Suppressor macrophage (primary cell): Measurements from ENCODE around the gene DLG2.
"Not testable (repeated sequence)": the region's sequence is repeated elsewhere in the genome, so short reads cannot be mapped to it uniquely, and the experiment has no call there.

ENCODE experiments used
- DNase-seq, 4 experiments: peaks; one replicate each; pipeline ENCODE4 v3.0.0-alpha.2; 2020 to 2022

Gene DLG2

GRCh38 chr11:84889556-84889955 is 737.6 kb downstream of the DLG2 start:
- DNase-seq, result no peak

GRCh38 chr11:84887055-84887629 is 740.0 kb downstream of the DLG2 start:
- DNase-seq, result no peak

DNA sequence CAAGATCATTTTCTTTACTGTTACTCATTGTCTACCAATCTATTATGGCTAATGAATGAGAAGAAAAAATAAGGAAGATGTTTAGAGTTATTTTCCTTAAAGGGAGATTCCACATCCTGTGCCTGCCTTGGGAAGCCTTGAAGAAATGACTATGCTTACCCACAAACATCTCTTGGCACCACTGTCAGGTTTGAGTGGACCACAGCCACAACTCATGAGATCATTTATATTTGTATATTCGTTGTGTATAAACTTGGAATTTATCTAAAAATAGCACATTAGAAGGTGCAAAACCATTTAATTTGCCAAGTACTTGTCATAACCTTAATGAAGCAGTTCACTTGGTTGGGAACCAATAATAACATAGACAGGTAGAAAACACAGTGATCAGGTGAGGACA is 740.8 kb downstream of the DLG2 start:
- no peak for DNase-seq

- DNase-seq, result no peak
Measured at GRCh38 chr11:84884836-84885235, 742.3 kb downstream of the DLG2 start.

DNA sequence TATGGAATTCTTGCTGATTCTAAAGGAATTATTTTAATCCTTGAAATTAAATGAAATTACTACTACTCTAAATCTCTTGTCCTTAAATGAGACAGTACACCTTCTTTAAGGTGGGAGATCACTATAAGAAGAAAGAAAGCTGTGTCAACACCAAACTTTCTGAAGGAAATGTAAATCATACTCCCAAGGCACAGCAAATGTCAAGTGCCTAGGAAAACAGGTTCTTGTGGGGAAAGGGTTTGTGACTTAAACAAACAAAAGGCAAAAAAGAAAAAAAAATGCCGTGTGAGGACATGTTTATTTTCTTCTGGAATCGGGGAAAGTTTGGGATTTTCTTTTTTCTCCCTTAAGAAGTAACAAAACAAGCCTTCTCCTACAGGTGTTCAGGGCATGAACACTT is 745.1 kb downstream of the DLG2 start:
- DNase-seq, result no peak

DNA sequence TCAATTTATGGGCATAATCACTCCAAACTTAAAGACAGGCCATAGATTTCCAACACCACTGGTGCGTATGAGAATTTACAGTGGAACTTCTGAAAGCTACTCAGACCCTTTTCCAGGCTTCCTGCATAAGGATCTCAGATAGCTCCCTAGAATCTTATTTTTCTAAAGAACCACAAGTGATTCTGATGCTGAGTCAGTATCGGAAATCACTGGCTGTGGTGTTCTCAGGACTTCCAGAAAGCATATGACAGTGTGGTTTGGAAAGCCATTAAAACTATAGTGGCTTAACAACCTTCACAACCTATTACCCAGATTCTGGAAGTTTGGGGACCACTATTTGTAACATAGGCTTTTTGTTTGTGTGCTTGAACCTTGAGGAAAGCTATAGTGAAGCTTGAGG is 756.0 kb downstream of the DLG2 start:
- no peak for DNase-seq

- DNase-seq, result no peak
Measured at GRCh38 chr11:84870486-84870885, 756.7 kb downstream of the DLG2 start.

DNA sequence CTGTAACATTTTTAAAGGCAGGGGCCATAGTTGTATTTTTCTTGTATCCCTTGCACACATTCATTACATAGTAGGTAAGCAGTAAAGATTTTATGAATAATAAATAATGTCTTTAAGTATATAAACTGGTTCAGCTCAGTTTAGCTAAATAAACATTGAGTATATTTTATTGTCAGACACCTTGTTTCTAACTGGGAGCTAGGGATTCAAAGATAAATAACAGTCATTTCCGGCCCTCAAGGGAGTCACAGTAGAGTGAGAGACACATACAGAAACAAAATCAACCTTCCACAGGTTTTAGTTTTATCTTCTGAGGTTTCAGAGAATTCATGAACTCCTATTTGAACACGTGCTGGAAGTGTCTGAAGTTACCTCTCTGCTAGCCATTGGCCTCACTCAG is 760.2 kb downstream of the DLG2 start:
- DNase-seq, result no peak

- DNase-seq, result no peak
Measured at GRCh38 chr11:84865791-84866535, 761.2 kb downstream of the DLG2 start.

DNA sequence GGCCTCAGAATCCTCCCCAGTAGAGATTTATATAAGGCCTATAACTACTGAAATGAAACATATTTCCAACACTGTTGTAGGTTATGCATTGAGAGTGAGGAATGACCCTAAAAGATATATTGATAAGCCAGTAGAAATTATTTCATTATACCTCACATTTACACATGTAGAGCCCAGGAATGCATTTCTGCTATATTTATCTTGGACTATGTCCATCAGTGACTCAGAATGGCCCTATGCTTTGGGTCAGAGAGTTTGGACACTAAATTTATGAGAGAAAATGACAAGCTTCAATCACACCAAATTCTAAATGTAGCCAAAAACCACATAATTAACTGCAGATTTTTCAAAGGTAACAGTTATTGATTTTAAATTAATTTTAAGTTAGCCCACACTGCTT is 761.9 kb downstream of the DLG2 start:
- no peak for DNase-seq

DNA sequence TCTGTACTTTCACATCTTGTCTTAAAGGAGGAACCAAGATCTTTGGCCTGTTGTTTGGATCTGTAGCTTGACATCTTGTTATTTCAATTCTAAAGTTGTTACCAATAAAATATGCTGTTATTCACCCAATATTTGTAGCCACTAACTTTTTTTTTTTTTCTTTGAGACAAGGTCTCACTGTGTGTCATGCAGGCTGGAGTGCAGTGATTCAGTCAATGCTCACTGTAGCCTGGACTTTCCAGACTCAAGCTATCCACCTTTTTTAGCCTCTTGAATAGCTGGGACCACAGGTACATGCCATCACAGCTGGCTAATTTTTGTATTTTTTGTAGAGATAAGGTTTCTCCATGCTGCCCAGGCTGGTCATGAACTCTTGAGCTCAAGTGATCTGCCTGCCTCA is 769.4 kb downstream of the DLG2 start:
- no peak for DNase-seq

GRCh38 chr11:84855508-84856245 is 771.5 kb downstream of the DLG2 start:
- DNase-seq, result no peak

DNA sequence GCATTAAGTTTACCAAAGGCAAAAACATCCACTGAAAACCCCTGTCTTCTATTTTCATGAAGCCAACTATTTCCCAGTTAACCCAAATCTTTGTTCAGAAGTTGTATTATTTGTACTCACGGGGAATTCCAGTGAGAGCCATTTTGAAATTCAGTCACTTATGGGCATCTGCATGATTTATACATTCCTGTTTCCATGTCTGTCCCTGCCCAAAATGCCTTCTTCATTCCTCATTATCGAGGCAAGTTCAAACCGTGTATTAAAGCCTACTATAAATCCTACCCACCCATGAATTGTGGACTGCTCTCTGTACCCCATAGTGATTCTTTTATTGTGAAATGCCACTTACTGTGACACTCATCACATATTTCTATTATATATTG is 772.7 kb downstream of the DLG2 start:
- no peak for DNase-seq

- no peak for DNase-seq
Measured at GRCh38 chr11:84853841-84854497, 773.2 kb downstream of the DLG2 start.

DNA sequence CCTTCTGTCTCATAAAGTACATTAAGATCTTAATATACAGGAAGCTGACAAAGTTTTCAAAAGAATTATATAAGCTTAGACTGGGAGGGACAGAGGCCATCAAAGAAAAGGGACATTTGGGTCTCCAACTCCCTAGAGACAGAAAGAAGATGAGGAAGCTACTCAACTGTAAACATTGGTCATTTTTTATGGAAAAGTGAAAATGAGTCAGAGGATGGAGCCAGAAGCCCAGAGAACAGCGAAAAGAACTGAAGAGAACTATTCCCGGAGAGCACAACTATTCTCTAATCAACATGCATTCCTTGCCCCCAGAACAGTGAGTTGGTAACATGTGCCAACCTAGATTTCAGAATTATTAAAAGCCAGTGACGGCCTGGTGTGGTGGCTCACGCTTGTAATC is 779.3 kb downstream of the DLG2 start:
- DNase-seq, result no peak

GRCh38 chr11:84840201-84840600 is 786.9 kb downstream of the DLG2 start:
- DNase-seq, result not testable (repeated sequence)

DNA sequence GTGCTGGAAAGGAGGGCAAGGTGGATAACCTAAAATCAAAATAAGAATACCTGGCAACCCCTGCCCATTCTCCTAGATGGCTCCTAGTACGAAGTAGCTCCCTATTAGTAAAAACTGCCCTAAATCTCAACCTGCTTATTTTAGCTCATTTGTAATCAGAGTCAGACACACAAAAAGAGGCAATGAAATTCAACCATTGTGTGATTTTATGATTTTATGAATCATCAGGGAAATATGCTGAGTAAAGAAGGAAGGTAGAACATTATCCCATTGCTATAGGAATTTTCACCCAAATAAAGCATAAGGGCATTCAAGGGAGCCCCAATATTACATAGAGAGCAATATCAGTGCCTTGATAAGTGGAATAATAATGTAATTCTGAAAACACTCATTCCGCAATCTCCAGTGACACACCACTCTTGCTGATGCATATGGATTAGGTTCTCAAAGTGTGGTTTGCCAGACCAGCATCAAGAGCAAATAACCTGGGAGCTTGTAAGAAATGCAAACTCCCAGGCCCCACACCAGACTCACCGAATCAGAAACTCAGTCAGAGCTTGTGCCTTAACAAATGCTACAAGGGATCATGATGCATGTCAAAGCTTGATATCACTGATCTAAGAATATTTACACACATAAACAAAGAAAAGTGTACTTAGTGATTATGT is 789.6 kb downstream of the DLG2 start:
- no peak for DNase-seq

- no peak for DNase-seq
Measured at GRCh38 chr11:84836371-84836770, 790.8 kb downstream of the DLG2 start.

DNA sequence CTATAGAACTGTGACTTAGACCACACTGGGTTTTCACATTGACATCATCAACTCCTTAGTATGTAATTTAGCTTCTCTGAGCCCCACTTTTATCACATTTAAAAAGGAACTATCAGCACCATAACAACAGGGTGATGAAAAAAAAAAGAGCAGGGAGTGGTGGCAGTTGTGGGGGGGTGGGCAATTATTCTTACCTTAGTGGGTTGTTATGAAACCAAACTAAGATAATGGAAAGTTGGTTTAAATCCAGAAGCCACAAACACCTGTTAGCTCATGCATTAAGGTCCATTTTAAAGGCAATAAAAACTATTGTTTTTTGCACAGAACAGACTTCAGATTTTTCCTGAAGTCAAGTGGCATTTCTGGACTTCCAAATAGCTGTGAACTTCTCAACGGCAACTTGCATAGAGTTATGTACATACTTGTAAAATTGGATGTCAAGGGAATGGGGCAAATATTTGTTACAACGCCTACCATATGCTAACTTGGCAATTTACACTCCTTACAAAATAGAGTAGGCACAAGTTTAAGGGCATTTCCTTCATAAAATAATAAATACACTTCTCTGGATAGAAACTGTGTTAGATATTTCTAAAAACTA is 793.6 kb downstream of the DLG2 start:
- no peak for DNase-seq

DNA sequence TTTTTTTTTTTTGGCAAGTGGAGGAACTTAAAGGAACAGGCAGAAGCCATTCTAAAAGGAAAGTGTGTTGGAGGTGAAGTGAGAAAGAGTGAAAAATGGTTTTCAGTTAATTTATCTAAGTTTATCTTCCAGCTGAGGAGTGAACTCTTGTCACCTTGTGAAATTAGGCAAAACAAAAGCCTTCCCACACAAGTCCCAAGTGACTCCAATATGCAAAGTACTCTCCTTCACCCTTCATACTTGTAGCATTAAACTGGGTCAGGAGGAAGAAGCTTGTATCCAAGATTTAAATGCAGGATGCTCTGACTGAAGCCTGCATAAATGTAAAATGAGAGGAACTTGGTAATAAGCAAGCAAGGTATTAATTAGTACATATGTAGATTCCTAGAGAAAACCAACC is 796.8 kb downstream of the DLG2 start:
- DNase-seq, result no peak

DNA sequence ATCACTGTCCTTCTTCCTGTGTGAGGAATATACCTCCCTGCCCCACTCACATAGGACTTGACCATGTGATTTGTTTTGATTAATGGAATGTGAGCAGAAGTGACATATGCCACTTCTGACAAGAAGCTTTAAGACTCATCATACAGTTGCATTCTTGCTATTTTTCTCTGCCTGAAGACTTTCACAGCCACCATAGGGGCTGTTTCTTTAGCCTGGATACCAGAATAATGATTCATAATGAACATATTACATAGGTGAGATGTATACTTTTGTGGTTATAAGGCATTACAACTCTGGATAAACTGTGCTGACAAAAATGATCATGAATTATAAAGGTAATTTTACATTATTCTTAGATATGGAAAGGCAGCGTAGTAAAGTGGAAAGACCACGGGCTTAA is 798.0 kb downstream of the DLG2 start:
- no peak for DNase-seq

GRCh38 chr11:84828616-84829015 is 798.5 kb downstream of the DLG2 start:
- no peak for DNase-seq
